ENCODE results near the gene ONECUT2.
"Not testable (repeated sequence)": the region's sequence is repeated elsewhere in the genome, so short reads cannot be mapped to it uniquely, and the experiment has no call there.

Gene ONECUT2

GRCh38 chr18:57498682-57499256 is 63.6 kb downstream of the ONECUT2 start:
- no peak for TF ChIP-seq CTCF (IDR thresholded peaks at IDR 0.05; ENCODE audit: insufficient read depth, low read depth, low read length, missing control alignments)
- no peak for DNase-seq (ENCODE audit: low read depth)
- H3K4me3 ChIP-seq (ENCODE audit: low read length): no peak overlapping the region

GRCh38 chr18:57502624-57503023 is 67.5 kb downstream of the ONECUT2 start:
- no peak overlapping the region for H3K4me3 ChIP-seq (ENCODE audit: low read length)
- DNase-seq (ENCODE audit: low read depth): no peak
- no peak for TF ChIP-seq CTCF (IDR thresholded peaks at IDR 0.05; ENCODE audit: insufficient read depth, low read depth, low read length, missing control alignments)

- TF ChIP-seq CTCF (IDR thresholded peaks at IDR 0.05; ENCODE audit: insufficient read depth, low read depth, low read length, missing control alignments): no peak
- DNase-seq (ENCODE audit: low read depth): no peak
- H3K4me3 ChIP-seq (ENCODE audit: low read length): no peak overlapping the region
Observed at GRCh38 chr18:57505231-57505630, 70.1 kb downstream of the ONECUT2 start.

GRCh38 chr18:57516056-57516455 is 80.9 kb downstream of the ONECUT2 start:
- no peak for TF ChIP-seq CTCF (IDR thresholded peaks at IDR 0.05; ENCODE audit: insufficient read depth, low read depth, low read length, missing control alignments)
- no peak overlapping the region for H3K4me3 ChIP-seq (ENCODE audit: low read length)
- DNase-seq (ENCODE audit: low read depth): no peak

GRCh38 chr18:57518533-57518932 is 83.4 kb downstream of the ONECUT2 start:
- H3K4me3 ChIP-seq (ENCODE audit: low read length): no peak overlapping the region
- no peak for DNase-seq (ENCODE audit: low read depth)
- TF ChIP-seq CTCF (IDR thresholded peaks at IDR 0.05; ENCODE audit: insufficient read depth, low read depth, low read length, missing control alignments): no peak

GRCh38 chr18:57519668-57520424 is 84.7 kb downstream of the ONECUT2 start:
- DNase-seq (ENCODE audit: low read depth): peak; percentile 62
- H3K4me3 ChIP-seq (ENCODE audit: low read length): no peak overlapping the region
- TF ChIP-seq CTCF (IDR thresholded peaks at IDR 0.05; ENCODE audit: insufficient read depth, low read depth, low read length, missing control alignments): no peak

GRCh38 chr18:57522348-57522747 is 87.2 kb downstream of the ONECUT2 start:
- not testable (repeated sequence) for H3K4me3 ChIP-seq (ENCODE audit: low read length); DNase-seq (ENCODE audit: low read depth)

Data from epithelial cell of esophagus (primary cell).